Glutamatergic neuron (in vitro differentiated cells): ENCODE results near the gene CD5L. TPM values are rescaled to one million over a fixed set of nuclear protein-coding genes. Genes with fewer than 3 reads are reported as not detected.

Experiments
- DNase-seq: peaks from one replicate; pipeline ENCODE4 v3.0.0; 2022
- H3K27ac Mint-ChIP-seq: one replicate; pipeline ENCODE4 v1.8.0; 2020; ENCODE audit warnings: mild to moderate bottlenecking, mixed read lengths, inconsistent platforms; ENCODE audit not compliant: unreplicated experiment
- H3K27me3 Mint-ChIP-seq: one replicate; pipeline ENCODE4 v1.8.0; 2020; ENCODE audit warnings: mild to moderate bottlenecking, moderate library complexity, mixed read lengths, inconsistent platforms; ENCODE audit not compliant: unreplicated experiment
- H3K36me3 Mint-ChIP-seq: one replicate; pipeline ENCODE4 v1.8.0; 2020; ENCODE audit warnings: mild to moderate bottlenecking, mixed read lengths, inconsistent platforms; ENCODE audit not compliant: unreplicated experiment
- H3K4me1 Mint-ChIP-seq: one replicate; pipeline ENCODE4 v1.8.0; 2020; ENCODE audit warnings: mild to moderate bottlenecking, low read depth, mixed read lengths, inconsistent platforms; ENCODE audit not compliant: unreplicated experiment
- H3K4me3 Mint-ChIP-seq: one replicate; pipeline ENCODE4 v1.8.0; 2020; ENCODE audit warnings: mild to moderate bottlenecking, mixed read lengths, inconsistent platforms; ENCODE audit not compliant: unreplicated experiment
- H3K9me3 Mint-ChIP-seq: one replicate; pipeline ENCODE4 v1.8.0; 2020; ENCODE audit warnings: mild to moderate bottlenecking, moderate library complexity, mixed read lengths, inconsistent platforms; ENCODE audit not compliant: unreplicated experiment
- CTCF ChIP-seq: fragments of 200-600 bp; sonication (generic); IDR thresholded peaks from one replicate; pipeline ENCODE4 v1.5.0; 2021; ENCODE audit not compliant: partially characterized antibody, unreplicated experiment
- total RNA-seq: library from RNA; stranded (reverse); fragmentation: NEBNext Ultra II Directional; extraction: Animal tissue kit (Norgen Biotek cat#: 25700); gene quantifications from one replicate; pipeline ENCODE4 v1.2.1, GENCODE V29; 2021; ENCODE audit not compliant: unreplicated experiment

CD5L gene
- total RNA-seq, 1 donor from 2014 or later = not detected

GRCh38 chr1:157844089-157844830 lies 2.7 kb upstream of the CD5L start:
- Mint-ChIP-seq H3K9me3 (no peaks in the 10 kb centered on the region), H3K36me3 (no peaks in the 10 kb centered on the region), H3K27me3 (no peaks in the 10 kb centered on the region), H3K27ac (no peak overlapping the region), H3K4me3 (no peak overlapping the region), H3K4me1 (no peaks in the 10 kb centered on the region)
- no peak for TF ChIP-seq CTCF
- DNase-seq = no peak

GRCh38 chr1:157842939-157843338 lies 1.3 kb upstream of the CD5L start:
- H3K27ac Mint-ChIP-seq = no peak overlapping the region
- no peaks in the 10 kb centered on the region for H3K27me3 Mint-ChIP-seq
- no peaks in the 10 kb centered on the region for H3K36me3 Mint-ChIP-seq
- no peaks in the 10 kb centered on the region for H3K9me3 Mint-ChIP-seq
- H3K4me3 Mint-ChIP-seq = no peak overlapping the region
- no peaks in the 10 kb centered on the region for H3K4me1 Mint-ChIP-seq
- DNase-seq = no peak
- no peak for TF ChIP-seq CTCF

GRCh38 chr1:157838966-157839365 lies 2.6 kb downstream of the CD5L start:
- Mint-ChIP-seq H3K36me3 (no peaks in the 10 kb centered on the region), H3K9me3 (no peaks in the 10 kb centered on the region), H3K27ac (no peak overlapping the region), H3K4me3 (no peak overlapping the region), H3K27me3 (peaks cover 3% of the 10 kb centered on the region), H3K4me1 (no peaks in the 10 kb centered on the region)
- DNase-seq = no peak
- TF ChIP-seq CTCF = no peak

GRCh38 chr1:157834430-157834829 lies 7.2 kb downstream of the CD5L start:
- Mint-ChIP-seq H3K27me3 (peaks cover 6% of the 10 kb centered on the region), H3K36me3 (no peaks in the 10 kb centered on the region), H3K9me3 (peaks cover 2% of the 10 kb centered on the region), H3K4me3 (no peak overlapping the region), H3K4me1 (peaks cover 3% of the 10 kb centered on the region), H3K27ac (no peak overlapping the region)
- no peak for DNase-seq
- no peak for TF ChIP-seq CTCF

- no peak for DNase-seq
- Mint-ChIP-seq H3K27ac (no peak overlapping the region), H3K4me1 (peaks cover 3% of the 10 kb centered on the region), H3K36me3 (no peaks in the 10 kb centered on the region), H3K4me3 (no peak overlapping the region), H3K9me3 (peaks cover 2% of the 10 kb centered on the region), H3K27me3 (peaks cover 6% of the 10 kb centered on the region)
- TF ChIP-seq CTCF = no peak
These were observed 8.5 kb downstream of the CD5L start for GRCh38 chr1:157833145-157833544.
